ENCODE data around the gene BNIP1.

Gene BNIP1

DNA sequence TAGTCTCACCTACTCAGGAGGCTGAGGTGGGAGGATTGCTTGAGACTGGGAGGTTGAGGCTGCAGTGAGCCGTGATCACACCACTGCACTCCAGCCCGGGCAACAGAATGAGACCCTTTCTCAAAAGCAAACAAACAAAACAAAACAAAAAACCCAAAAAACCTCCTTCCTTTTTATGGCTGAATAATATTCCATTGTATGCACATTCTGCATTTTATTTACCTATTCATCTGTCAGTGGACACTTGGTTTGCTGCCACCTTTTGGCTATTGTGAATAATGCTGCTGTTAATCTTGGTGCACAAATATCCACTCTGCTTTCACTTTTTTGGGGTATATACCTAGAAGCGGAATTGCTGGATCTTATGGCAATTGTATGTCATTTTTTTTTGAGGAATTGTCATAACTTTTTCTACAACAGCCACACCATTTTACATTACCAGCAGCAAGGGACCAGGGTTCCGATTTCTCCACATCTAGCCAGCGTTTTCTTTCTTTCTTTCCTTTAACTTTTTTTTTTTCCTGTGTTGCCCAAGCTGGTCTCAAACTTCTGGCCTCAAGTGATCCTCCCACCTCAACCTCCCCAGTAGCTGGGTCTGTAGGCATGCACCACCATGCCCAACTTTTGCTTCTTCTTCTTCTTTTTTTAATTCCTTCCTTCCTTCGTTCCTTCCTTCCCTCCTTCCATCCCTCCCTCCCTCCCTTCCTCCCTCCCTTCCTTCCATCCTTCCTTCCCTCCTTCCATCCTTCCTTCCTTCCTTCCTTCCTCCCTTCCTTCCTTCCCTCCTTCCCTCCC is 60.1 kb downstream of the BNIP1 start:
- Histone ChIP-seq H2AFZ (ENCODE audit: low read depth, low read length) (no peak overlapping the region), H3K36me3 (ENCODE audit: insufficient read depth, low read length) (no peaks in the 10 kb centered on the region), H3K4me3 (ENCODE audit: low read length) (no peak overlapping the region), H3K27me3 (ENCODE audit: insufficient read depth, low read length) (peaks cover 6% of the 10 kb centered on the region), H3K9me3 (ENCODE audit: low read length) (no peaks in the 10 kb centered on the region), H3K4me1 (ENCODE audit: insufficient read depth, low read length) (peaks cover 5% of the 10 kb centered on the region)

DNA sequence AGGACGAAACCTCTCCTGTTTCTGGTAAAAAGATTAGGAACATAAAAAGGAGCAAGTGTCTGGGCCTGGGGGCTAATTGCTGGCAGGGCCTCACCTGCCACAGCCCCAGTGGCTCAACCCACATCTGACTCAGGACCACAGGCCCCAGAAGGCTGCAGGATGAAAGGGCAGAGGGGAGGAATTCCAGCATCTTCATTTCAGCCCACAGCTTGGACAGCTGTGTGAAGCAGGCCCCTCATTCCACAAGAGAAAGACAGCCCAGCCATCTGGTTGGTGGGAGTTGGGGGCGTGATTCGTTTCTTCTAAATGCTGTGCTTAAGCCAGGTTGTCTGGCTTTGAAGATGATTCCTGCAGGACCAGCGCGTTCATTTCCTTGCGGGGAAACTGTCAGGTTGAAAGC is 61.6 kb downstream of the BNIP1 start:
- H3K4me3 ChIP-seq (ENCODE audit: low read length) = no peak overlapping the region
- H3K9me3 ChIP-seq (ENCODE audit: low read length) = no peaks in the 10 kb centered on the region
- H2AFZ ChIP-seq (ENCODE audit: low read depth, low read length) = no peak overlapping the region
- H3K36me3 ChIP-seq (ENCODE audit: insufficient read depth, low read length) = no peaks in the 10 kb centered on the region
- peaks cover 6% of the 10 kb centered on the region for H3K27me3 ChIP-seq (ENCODE audit: insufficient read depth, low read length)
- peaks cover 5% of the 10 kb centered on the region for H3K4me1 ChIP-seq (ENCODE audit: insufficient read depth, low read length)

DNA sequence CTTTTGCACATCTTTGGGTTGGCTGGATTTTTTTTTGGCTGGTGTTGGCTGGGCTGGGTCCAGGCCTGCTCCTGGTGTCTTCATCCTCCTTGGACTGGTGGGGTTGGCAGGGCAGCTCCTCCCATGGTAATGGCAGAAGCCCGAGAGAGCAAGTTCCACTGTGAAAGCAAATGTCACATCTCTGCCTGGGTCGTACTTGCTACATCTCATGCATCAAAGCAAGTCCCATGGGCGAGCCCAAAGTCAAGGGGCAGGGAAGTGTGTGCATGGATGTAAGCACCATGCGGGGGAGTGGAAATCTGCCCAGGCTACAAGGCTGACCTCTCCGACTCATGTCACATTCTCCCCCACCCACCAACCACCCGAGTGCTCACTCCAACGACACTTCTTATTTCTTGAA is 64.0 kb downstream of the BNIP1 start:
- no peaks in the 10 kb centered on the region for H3K4me1 ChIP-seq (ENCODE audit: insufficient read depth, low read length)
- no peak overlapping the region for H3K4me3 ChIP-seq (ENCODE audit: low read length)
- H2AFZ ChIP-seq (ENCODE audit: low read depth, low read length) = no peak overlapping the region
- peaks cover 2% of the 10 kb centered on the region for H3K27me3 ChIP-seq (ENCODE audit: insufficient read depth, low read length)
- H3K9me3 ChIP-seq (ENCODE audit: low read length) = no peaks in the 10 kb centered on the region
- H3K36me3 ChIP-seq (ENCODE audit: insufficient read depth, low read length) = no peaks in the 10 kb centered on the region

DNA sequence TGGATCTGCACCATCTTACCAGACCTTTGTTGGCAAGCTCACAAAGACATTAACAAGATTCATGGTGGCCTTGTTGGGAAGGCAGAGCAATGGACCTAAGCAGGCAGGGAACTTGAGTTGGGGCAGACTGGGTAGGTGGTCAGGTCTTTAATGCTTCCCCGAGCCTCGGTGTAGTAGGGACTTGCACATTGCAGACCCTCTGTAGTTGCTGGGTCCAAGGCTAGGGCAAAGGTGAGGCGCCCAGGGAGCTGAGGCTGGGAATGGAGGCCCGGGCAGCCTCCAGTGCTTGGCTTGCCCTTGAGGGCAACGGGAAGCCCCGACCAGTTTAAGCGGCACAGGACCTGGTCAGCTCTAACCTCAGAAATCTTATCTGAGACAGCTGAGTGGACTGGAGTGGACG is 66.5 kb downstream of the BNIP1 start:
- Histone ChIP-seq H3K36me3 (ENCODE audit: insufficient read depth, low read length) (no peaks in the 10 kb centered on the region), H3K4me1 (ENCODE audit: insufficient read depth, low read length) (no peaks in the 10 kb centered on the region), H3K9me3 (ENCODE audit: low read length) (no peaks in the 10 kb centered on the region), H3K4me3 (ENCODE audit: low read length) (no peak overlapping the region), H3K27me3 (ENCODE audit: insufficient read depth, low read length) (peaks cover 2% of the 10 kb centered on the region), H2AFZ (ENCODE audit: low read depth, low read length) (no peak overlapping the region)

DNA sequence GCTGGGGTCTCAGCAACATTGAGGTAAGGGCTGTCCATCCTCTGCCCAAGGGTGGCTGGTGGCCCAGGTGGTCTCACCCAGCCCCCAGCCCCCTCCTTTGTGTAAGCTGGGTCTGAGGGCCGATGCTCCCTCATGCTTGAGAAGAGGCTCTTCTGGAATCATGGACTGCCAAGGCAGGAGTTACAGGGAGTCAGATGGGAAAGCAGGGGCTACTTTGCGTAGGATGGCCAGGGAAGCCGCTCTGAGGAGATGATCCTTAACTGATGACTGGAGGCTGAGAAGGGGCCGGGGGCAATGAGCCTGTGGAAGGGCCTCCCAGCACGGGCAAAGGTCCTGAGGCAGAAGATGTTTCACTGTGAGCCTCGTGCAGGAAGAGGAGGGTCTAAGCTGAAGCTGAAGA is 67.0 kb downstream of the BNIP1 start:
- Histone ChIP-seq H3K36me3 (ENCODE audit: insufficient read depth, low read length) (no peaks in the 10 kb centered on the region), H3K27me3 (ENCODE audit: insufficient read depth, low read length) (peaks cover 2% of the 10 kb centered on the region), H2AFZ (ENCODE audit: low read depth, low read length) (no peak overlapping the region), H3K4me3 (ENCODE audit: low read length) (no peak overlapping the region), H3K9me3 (ENCODE audit: low read length) (no peaks in the 10 kb centered on the region), H3K4me1 (ENCODE audit: insufficient read depth, low read length) (no peaks in the 10 kb centered on the region)

DNA sequence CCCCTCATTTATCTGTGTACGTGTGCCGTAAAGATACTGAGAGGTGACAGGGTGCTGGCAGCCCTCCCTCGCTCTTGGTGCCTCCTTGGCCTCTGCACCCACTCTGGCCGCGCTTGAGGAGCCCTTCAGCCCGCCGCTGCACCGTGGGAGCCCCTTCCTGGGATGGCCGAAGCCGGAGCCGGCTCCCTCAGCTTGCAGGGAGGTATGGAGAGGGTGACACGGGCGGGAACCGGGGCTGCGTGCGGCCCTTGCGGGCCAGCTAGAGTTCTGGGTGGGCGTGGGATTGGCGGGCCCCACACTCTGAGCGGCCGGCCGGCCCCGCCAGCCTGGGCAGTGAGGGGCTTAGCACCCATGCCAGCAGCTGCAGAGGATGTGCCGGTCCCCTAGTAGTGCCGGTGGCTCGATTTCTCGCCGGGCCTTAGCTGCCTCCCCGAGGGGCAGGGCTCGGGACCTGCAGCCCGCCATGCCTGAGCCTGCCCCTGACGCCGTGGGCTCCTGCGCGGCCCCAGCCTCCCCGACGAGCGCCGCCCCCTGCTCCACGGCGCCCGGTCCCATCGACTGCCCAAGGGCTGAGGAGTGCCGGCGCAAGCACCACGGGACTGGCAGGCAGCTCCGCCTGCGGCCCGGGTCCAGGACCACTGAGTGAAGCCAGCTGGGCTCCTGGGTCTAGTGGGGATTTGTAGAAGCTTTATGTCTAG is 69.1 kb downstream of the BNIP1 start:
- Histone ChIP-seq H3K9me3 (ENCODE audit: low read length) (no peaks in the 10 kb centered on the region), H3K4me3 (ENCODE audit: low read length) (no peak overlapping the region), H3K4me1 (ENCODE audit: insufficient read depth, low read length) (no peaks in the 10 kb centered on the region), H3K27me3 (ENCODE audit: insufficient read depth, low read length) (no peaks in the 10 kb centered on the region), H3K36me3 (ENCODE audit: insufficient read depth, low read length) (no peaks in the 10 kb centered on the region), H2AFZ (ENCODE audit: low read depth, low read length) (no peak overlapping the region)

Measured in neuron (in vitro differentiated cells).